Activated T-helper 9 cell treated with anti-CD3 and anti-CD28 coated beads, Interleukin-2, amount 50 U/mL, for 16 hours (primary cell): ENCODE data around the gene RIPOR2.
"Not testable (repeated sequence)": the region's sequence is repeated elsewhere in the genome, so short reads cannot be mapped to it uniquely, and the experiment has no call there.

Experiments
- DNase-seq: peaks from one replicate; pipeline ENCODE4 v3.0.0-alpha.2; 2020; ENCODE audit warnings: low read depth

RIPOR2 gene

GRCh38 chr6:24799541-24799915 is 136.2 kb downstream of the RIPOR2 start:
- DNase-seq, result no peak

GRCh38 chr6:24798740-24799540 is 136.8 kb downstream of the RIPOR2 start, which contains the start of gene ARMH2:
ARMH2 (minus strand) TSS chr6:24798917; CDS start chr6:24798857, 60 bp downstream.
- no peak for DNase-seq

- DNase-seq, result no peak
Measured at GRCh38 chr6:24797596-24798216, 138.1 kb downstream of the RIPOR2 start.

GRCh38 chr6:24796616-24797290 is 139.0 kb downstream of the RIPOR2 start:
- no peak for DNase-seq

- no peak for DNase-seq
Measured at GRCh38 chr6:24795106-24795505, 140.7 kb downstream of the RIPOR2 start.

- no peak for DNase-seq
Measured at GRCh38 chr6:24788031-24788665, 147.6 kb downstream of the RIPOR2 start.

- DNase-seq, result no peak
Measured at GRCh38 chr6:24780206-24780605, 155.6 kb downstream of the RIPOR2 start.

GRCh38 chr6:24779416-24780016 is 156.2 kb downstream of the RIPOR2 start:
- DNase-seq, result no peak

- no peak for DNase-seq
Measured at GRCh38 chr6:24778878-24779277, 156.9 kb downstream of the RIPOR2 start.

GRCh38 chr6:24778121-24778520 is 157.6 kb downstream of the RIPOR2 start:
- no peak for DNase-seq

GRCh38 chr6:24777227-24777626 is 158.5 kb downstream of the RIPOR2 start:
- no peak for DNase-seq

GRCh38 chr6:24775520-24776058 is 160.2 kb downstream of the RIPOR2 start:
- DNase-seq, result peak; percentile 6

- DNase-seq, result peak; percentile 98
Measured at GRCh38 chr6:24774696-24775519, 160.9 kb downstream of the RIPOR2 start, which contains the start of gene GMNN. GMNN (plus strand) TSS chr6:24774937; CDS start chr6:24777247, 2,310 bp downstream.

GRCh38 chr6:24768361-24768760 is 167.4 kb downstream of the RIPOR2 start:
- DNase-seq, result no peak

GRCh38 chr6:24766680-24767462 is 168.9 kb downstream of the RIPOR2 start:
- DNase-seq, result no peak

- DNase-seq, result not testable (repeated sequence)
Measured at GRCh38 chr6:24765968-24766367, 169.8 kb downstream of the RIPOR2 start.

GRCh38 chr6:24764833-24765828 is 170.6 kb downstream of the RIPOR2 start:
- DNase-seq, result not testable (repeated sequence)

GRCh38 chr6:24763578-24763977 is 172.2 kb downstream of the RIPOR2 start:
- no peak for DNase-seq

GRCh38 chr6:24761851-24762250 is 173.9 kb downstream of the RIPOR2 start:
- no peak for DNase-seq
